Measurements from ENCODE around the gene MEI4. TPM values are rescaled to one million over a fixed set of nuclear protein-coding genes. Genes with fewer than 3 reads are reported as not detected.

MEI4 gene
- polyA plus RNA-seq, 1 donor from 2014 or later = not detected

GRCh38 chr6:77633993-77634715 is 18.7 kb upstream of the MEI4 start:
- no peak for TF ChIP-seq RAD21 (conservative IDR thresholded peaks at IDR 0.05)
- TF ChIP-seq MXI1 (conservative IDR thresholded peaks at IDR 0.05; ENCODE audit: poor library complexity, severe bottlenecking) = no peak
- TF ChIP-seq EP300 (conservative IDR thresholded peaks at IDR 0.05; ENCODE audit: poor library complexity, severe bottlenecking) = no peak
- TF ChIP-seq REST (IDR thresholded peaks at IDR 0.05; ENCODE audit: borderline replicate concordance) = no peak
- TF ChIP-seq EZH2 (IDR thresholded peaks at IDR 0.05; ENCODE audit: borderline replicate concordance, insufficient read depth, low read length, poor library complexity, severe bottlenecking) = no peak
- TF ChIP-seq CTCF (IDR thresholded peaks at IDR 0.05; ENCODE audit: poor library complexity, severe bottlenecking) = no peak
- no peak for TF ChIP-seq TAF1 (IDR thresholded peaks at IDR 0.05; ENCODE audit: low read depth)
- TF ChIP-seq POLR2AphosphoS5 (IDR thresholded peaks at IDR 0.05) = no peak
- TF ChIP-seq SMC3 (conservative IDR thresholded peaks at IDR 0.05; ENCODE audit: poor library complexity) = no peak
- H3K4me2 ChIP-seq (ENCODE audit: low read length) = no peak overlapping the region
- H3K9me2 ChIP-seq (ENCODE audit: insufficient read depth, low read length) = no peaks in the 10 kb centered on the region
- no peaks in the 10 kb centered on the region for H4K20me1 ChIP-seq (ENCODE audit: insufficient read depth)
- H3K27me3 ChIP-seq (ENCODE audit: insufficient read depth, low read depth, low read length) = no peaks in the 10 kb centered on the region
- no peaks in the 10 kb centered on the region for H3K79me2 ChIP-seq (replicated peaks; ENCODE audit: insufficient read depth, low read length)
- H3K27ac ChIP-seq (ENCODE audit: low read length) = no peak overlapping the region
- H2AFZ ChIP-seq (ENCODE audit: low read depth, low read length) = no peak overlapping the region
- no peak overlapping the region for H3K4me3 ChIP-seq (ENCODE audit: low read length)
- no peaks in the 10 kb centered on the region for H3F3A ChIP-seq (ENCODE audit: insufficient read depth, low read length, poor library complexity, severe bottlenecking)
- H3K9me3 ChIP-seq (ENCODE audit: low read length) = no peaks in the 10 kb centered on the region
- H3K36me3 ChIP-seq (ENCODE audit: insufficient read depth, low read length) = no peaks in the 10 kb centered on the region
- no peak overlapping the region for H3K9ac ChIP-seq (ENCODE audit: low read length)

GRCh38 chr6:77638129-77638830 is 14.6 kb upstream of the MEI4 start:
- Histone ChIP-seq H3K9ac (ENCODE audit: low read length) (no peak overlapping the region), H3K4me2 (ENCODE audit: low read length) (no peak overlapping the region), H3K9me2 (ENCODE audit: insufficient read depth, low read length) (no peaks in the 10 kb centered on the region), H3K36me3 (ENCODE audit: insufficient read depth, low read length) (no peaks in the 10 kb centered on the region), H3K4me3 (ENCODE audit: low read length) (no peak overlapping the region), H3K27me3 (ENCODE audit: insufficient read depth, low read depth, low read length) (no peaks in the 10 kb centered on the region), H3F3A (ENCODE audit: insufficient read depth, low read length, poor library complexity, severe bottlenecking) (no peaks in the 10 kb centered on the region), H4K20me1 (ENCODE audit: insufficient read depth) (no peaks in the 10 kb centered on the region), H3K27ac (ENCODE audit: low read length) (no peak overlapping the region), H2AFZ (ENCODE audit: low read depth, low read length) (no peak overlapping the region), H3K9me3 (ENCODE audit: low read length) (no peaks in the 10 kb centered on the region), H3K79me2 (replicated peaks; ENCODE audit: insufficient read depth, low read length) (no peaks in the 10 kb centered on the region)
- no peak for TF ChIP-seq SMC3 (conservative IDR thresholded peaks at IDR 0.05; ENCODE audit: poor library complexity)
- no peak for TF ChIP-seq RAD21 (conservative IDR thresholded peaks at IDR 0.05)
- no peak for TF ChIP-seq TAF1 (IDR thresholded peaks at IDR 0.05; ENCODE audit: low read depth)
- TF ChIP-seq MXI1 (conservative IDR thresholded peaks at IDR 0.05; ENCODE audit: poor library complexity, severe bottlenecking) = no peak
- TF ChIP-seq EP300 (conservative IDR thresholded peaks at IDR 0.05; ENCODE audit: poor library complexity, severe bottlenecking) = no peak
- no peak for TF ChIP-seq POLR2AphosphoS5 (IDR thresholded peaks at IDR 0.05)
- no peak for TF ChIP-seq REST (IDR thresholded peaks at IDR 0.05; ENCODE audit: borderline replicate concordance)
- no peak for TF ChIP-seq EZH2 (IDR thresholded peaks at IDR 0.05; ENCODE audit: borderline replicate concordance, insufficient read depth, low read length, poor library complexity, severe bottlenecking)
- TF ChIP-seq CTCF (IDR thresholded peaks at IDR 0.05; ENCODE audit: poor library complexity, severe bottlenecking) = no peak
